Measurements from ENCODE around the gene HES5.

The HES5 gene

GRCh38 chr1:2497891-2498290 is 32.2 kb downstream of the HES5 start:
- no peak overlapping the region for H3K4me2 ChIP-seq
- H2AFZ ChIP-seq (ENCODE audit: low read depth): no peak overlapping the region
- H3K4me3 ChIP-seq (IDR thresholded peaks at IDR 0.05; ENCODE audit: insufficient read depth, low read depth, low read length): no peak overlapping the region
- H3K36me3 ChIP-seq (ENCODE audit: insufficient read depth): no peaks in the 10 kb centered on the region
- H3K27ac ChIP-seq: no peak overlapping the region
- H3K4me1 ChIP-seq (ENCODE audit: low read depth, poor library complexity, severe bottlenecking): no peaks in the 10 kb centered on the region
- H3K79me2 ChIP-seq (ENCODE audit: insufficient read depth, low read depth): no peaks in the 10 kb centered on the region
- H3K27me3 ChIP-seq (ENCODE audit: insufficient read depth, low read depth): peaks cover 81% of the 10 kb centered on the region
- TF ChIP-seq CTCF (conservative IDR thresholded peaks at IDR 0.05; ENCODE audit: low read depth, low read length): no peak
- H3K9ac ChIP-seq: no peak overlapping the region
- no peaks in the 10 kb centered on the region for H4K20me1 ChIP-seq (ENCODE audit: insufficient read depth)

GRCh38 chr1:2496746-2497145 is 33.3 kb downstream of the HES5 start:
- Histone ChIP-seq H3K4me3 (IDR thresholded peaks at IDR 0.05; ENCODE audit: insufficient read depth, low read depth, low read length) (no peak overlapping the region), H3K36me3 (ENCODE audit: insufficient read depth) (no peaks in the 10 kb centered on the region), H2AFZ (ENCODE audit: low read depth) (no peak overlapping the region), H3K4me2 (no peak overlapping the region), H4K20me1 (ENCODE audit: insufficient read depth) (no peaks in the 10 kb centered on the region), H3K9ac (no peak overlapping the region), H3K79me2 (ENCODE audit: insufficient read depth, low read depth) (no peaks in the 10 kb centered on the region), H3K4me1 (ENCODE audit: low read depth, poor library complexity, severe bottlenecking) (no peaks in the 10 kb centered on the region), H3K27me3 (ENCODE audit: insufficient read depth, low read depth) (peaks cover 81% of the 10 kb centered on the region), H3K27ac (no peak overlapping the region)
- no peak for TF ChIP-seq CTCF (conservative IDR thresholded peaks at IDR 0.05; ENCODE audit: low read depth, low read length)

GRCh38 chr1:2496087-2496622 is 33.9 kb downstream of the HES5 start:
- H3K4me3 ChIP-seq (IDR thresholded peaks at IDR 0.05; ENCODE audit: insufficient read depth, low read depth, low read length): no peak overlapping the region

GRCh38 chr1:2495546-2495945 is 34.5 kb downstream of the HES5 start:
- Histone ChIP-seq H3K27ac (no peak overlapping the region), H3K27me3 (ENCODE audit: insufficient read depth, low read depth) (peaks cover 83% of the 10 kb centered on the region), H2AFZ (ENCODE audit: low read depth) (no peak overlapping the region), H3K4me2 (no peak overlapping the region), H3K4me3 (IDR thresholded peaks at IDR 0.05; ENCODE audit: insufficient read depth, low read depth, low read length) (no peak overlapping the region), H4K20me1 (ENCODE audit: insufficient read depth) (no peaks in the 10 kb centered on the region), H3K9ac (no peak overlapping the region), H3K36me3 (ENCODE audit: insufficient read depth) (no peaks in the 10 kb centered on the region), H3K4me1 (ENCODE audit: low read depth, poor library complexity, severe bottlenecking) (no peaks in the 10 kb centered on the region), H3K79me2 (ENCODE audit: insufficient read depth, low read depth) (no peaks in the 10 kb centered on the region)
- no peak for TF ChIP-seq CTCF (conservative IDR thresholded peaks at IDR 0.05; ENCODE audit: low read depth, low read length)

More at GRCh38 chr1:2496087-2496622, 33.9 kb downstream of the HES5 start:
- H2AFZ ChIP-seq (ENCODE audit: low read depth): no peak overlapping the region
- no peak overlapping the region for H3K4me2 ChIP-seq
- peaks cover 81% of the 10 kb centered on the region for H3K27me3 ChIP-seq (ENCODE audit: insufficient read depth, low read depth)
- H3K4me1 ChIP-seq (ENCODE audit: low read depth, poor library complexity, severe bottlenecking): no peaks in the 10 kb centered on the region
- no peaks in the 10 kb centered on the region for H3K36me3 ChIP-seq (ENCODE audit: insufficient read depth)
- no peaks in the 10 kb centered on the region for H4K20me1 ChIP-seq (ENCODE audit: insufficient read depth)
- no peaks in the 10 kb centered on the region for H3K79me2 ChIP-seq (ENCODE audit: insufficient read depth, low read depth)
- no peak for TF ChIP-seq CTCF (conservative IDR thresholded peaks at IDR 0.05; ENCODE audit: low read depth, low read length)
- no peak overlapping the region for H3K9ac ChIP-seq
- H3K27ac ChIP-seq: no peak overlapping the region

All from KMS-11 (cell line).